KMS-11 (cell line): ENCODE data around the gene TRIM8.

ENCODE experiments used
- H2AFZ ChIP-seq: fragments of 200-600 bp; sonication (generic); 2 replicates; pipeline ENCODE4 v1.6.1; 2016; ENCODE audit warnings: antibody characterized with exemption, mixed run types, low read depth
- H3K27ac ChIP-seq: fragments of 200-600 bp; sonication (generic); 2 replicates; pipeline ENCODE4 v1.6.1; 2016; ENCODE audit warnings: mild to moderate bottlenecking, mixed run types
- H3K27me3 ChIP-seq: fragments of 200-600 bp; sonication (generic); 2 replicates; pipeline ENCODE4 v1.6.1; 2017; ENCODE audit warnings: mild to moderate bottlenecking, low read depth, mixed run types, moderate library complexity; ENCODE audit not compliant: insufficient read depth
- H3K36me3 ChIP-seq: fragments of 200-600 bp; sonication (generic); 2 replicates; pipeline ENCODE4 v1.6.1; 2017; ENCODE audit warnings: mild to moderate bottlenecking, mixed run types; ENCODE audit not compliant: insufficient read depth
- H3K4me1 ChIP-seq: fragments of 200-600 bp; sonication (generic); 2 replicates; pipeline ENCODE4 v1.6.1; 2016; ENCODE audit warnings: mild to moderate bottlenecking, low read depth, mixed run types; ENCODE audit not compliant: poor library complexity, severe bottlenecking
- H3K4me2 ChIP-seq: fragments of 200-600 bp; sonication (generic); 2 replicates; pipeline ENCODE4 v1.7.0; 2016; ENCODE audit warnings: mild to moderate bottlenecking, mixed run types
- H3K4me3 ChIP-seq: fragments of 200-600 bp; sonication (generic); IDR thresholded peaks from 2 replicates; pipeline ENCODE4 v1.6.1; 2017; ENCODE audit warnings: low read depth, low read length, mixed read lengths; ENCODE audit not compliant: insufficient read depth
- H3K79me2 ChIP-seq: fragments of 200-600 bp; sonication (generic); 2 replicates; pipeline ENCODE4 v1.6.1; 2016; ENCODE audit warnings: low read depth, mixed run types; ENCODE audit not compliant: insufficient read depth
- H3K9ac ChIP-seq: fragments of 200-600 bp; sonication (generic); 2 replicates; pipeline ENCODE4 v1.6.1; 2016; ENCODE audit warnings: mild to moderate bottlenecking, mixed run types
- H4K20me1 ChIP-seq: fragments of 200-600 bp; sonication (generic); 2 replicates; pipeline ENCODE4 v1.6.1; 2016; ENCODE audit warnings: mild to moderate bottlenecking, mixed run types; ENCODE audit not compliant: insufficient read depth
- CTCF ChIP-seq: fragments of 200-600 bp; sonication (generic); conservative IDR thresholded peaks from 2 replicates; pipeline ENCODE4 v1.6.1; 2017; ENCODE audit warnings: low read depth, mild to moderate bottlenecking, antibody characterized with exemption, low read length, moderate library complexity, mixed read lengths

The TRIM8 gene

GRCh38 chr10:102654969-102655368 lies 10.7 kb downstream of the TRIM8 start:
- no peak for TF ChIP-seq CTCF

GRCh38 chr10:102656026-102656425 lies 11.7 kb downstream of the TRIM8 start:
- no peak for TF ChIP-seq CTCF
- H3K4me1 ChIP-seq, result peaks cover 36% of the 10 kb centered on the region

More at GRCh38 chr10:102654969-102655368, 10.7 kb downstream of the TRIM8 start:
- H2AFZ ChIP-seq, result no peak overlapping the region
- H3K27me3 ChIP-seq, result no peaks in the 10 kb centered on the region
- H4K20me1 ChIP-seq, result no peaks in the 10 kb centered on the region
- H3K79me2 ChIP-seq, result peaks cover 38% of the 10 kb centered on the region; the same call in 1 of the 2 replicates
- no peak overlapping the region for H3K27ac ChIP-seq
- H3K9ac ChIP-seq, result no peak overlapping the region
- peaks cover 36% of the 10 kb centered on the region for H3K4me1 ChIP-seq
- H3K36me3 ChIP-seq, result peaks cover 3% of the 10 kb centered on the region; the same call in 1 of the 2 replicates
- H3K4me2 ChIP-seq, result no peak overlapping the region
- H3K4me3 ChIP-seq, result no peak overlapping the region

GRCh38 chr10:102656791-102657371 lies 12.6 kb downstream of the TRIM8 start:
- no peak overlapping the region for H3K4me3 ChIP-seq
- H3K4me1 ChIP-seq, result peaks cover 35% of the 10 kb centered on the region
- no peak overlapping the region for H3K4me2 ChIP-seq
- H3K27ac ChIP-seq, result no peak overlapping the region
- no peak overlapping the region for H3K9ac ChIP-seq
- TF ChIP-seq CTCF, result no peak
- peaks cover 19% of the 10 kb centered on the region; the same call in 1 of the 2 replicates for H3K79me2 ChIP-seq
- no peaks in the 10 kb centered on the region for H4K20me1 ChIP-seq
- H2AFZ ChIP-seq, result no peak overlapping the region
- peaks cover 3% of the 10 kb centered on the region; the same call in 1 of the 2 replicates for H3K36me3 ChIP-seq
- H3K27me3 ChIP-seq, result no peaks in the 10 kb centered on the region

More at GRCh38 chr10:102656026-102656425, 11.7 kb downstream of the TRIM8 start:
- Histone ChIP-seq H3K4me2 (no peak overlapping the region), H4K20me1 (no peaks in the 10 kb centered on the region), H3K9ac (no peak overlapping the region), H3K36me3 (peaks cover 3% of the 10 kb centered on the region; the same call in 1 of the 2 replicates), H2AFZ (no peak overlapping the region), H3K79me2 (peaks cover 27% of the 10 kb centered on the region; the same call in 1 of the 2 replicates), H3K4me3 (no peak overlapping the region), H3K27me3 (no peaks in the 10 kb centered on the region), H3K27ac (no peak overlapping the region)

- no peak overlapping the region for H2AFZ ChIP-seq
- peaks cover 3% of the 10 kb centered on the region; the same call in 1 of the 2 replicates for H3K36me3 ChIP-seq
- H3K27ac ChIP-seq, result no peak overlapping the region
- no peaks in the 10 kb centered on the region for H4K20me1 ChIP-seq
- no peak overlapping the region for H3K9ac ChIP-seq
- H3K27me3 ChIP-seq, result no peaks in the 10 kb centered on the region
- peaks cover 13% of the 10 kb centered on the region; the same call in 1 of the 2 replicates for H3K79me2 ChIP-seq
- no peak overlapping the region for H3K4me2 ChIP-seq
- no peak overlapping the region for H3K4me3 ChIP-seq
- peaks cover 33% of the 10 kb centered on the region for H3K4me1 ChIP-seq
- TF ChIP-seq CTCF, result no peak
These were observed 13.2 kb downstream of the TRIM8 start for GRCh38 chr10:102657451-102657850.
